ENCODE data around the gene MAPK11. TPM values are rescaled to one million over a fixed set of nuclear protein-coding genes. Genes with fewer than 3 reads are reported as not detected.

MAPK11 gene
- total and polyA plus RNA-seq, 2 donors (not counting 1 experiment from before 2014, with no cell fraction given), result 2.6 to 7.6 TPM

- peaks cover 37% of the 10 kb centered on the region for H3K79me2 ChIP-seq (ENCODE audit: control insufficient read depth, insufficient read depth, low read length)
- H3K9me3 ChIP-seq (ENCODE audit: control insufficient read depth, insufficient read depth, low read depth, low read length), result no peaks in the 10 kb centered on the region
- no peak overlapping the region for H3K4me3 ChIP-seq (replicated peaks in 1 of 4; ENCODE audit: control extremely low read depth in 1 of 4, insufficient read depth in 1 of 4, low read depth in 3 of 4, low read length in 4 of 4)
- H3K9ac ChIP-seq (ENCODE audit: insufficient read depth, low read length), result no peak overlapping the region
- H4K20me1 ChIP-seq (ENCODE audit: control insufficient read depth, extremely low read depth, insufficient read depth, low read length), result no peaks in the 10 kb centered on the region
- H3K36me3 ChIP-seq (ENCODE audit: control insufficient read depth, insufficient read depth, low read length), result peaks cover 13% of the 10 kb centered on the region
- no peak overlapping the region for H3K4me2 ChIP-seq (ENCODE audit: extremely low read depth, insufficient read depth, low read length)
- TF ChIP-seq EZH2 (IDR thresholded peaks at IDR 0.05; ENCODE audit: low read length, missing control alignments) (no peak), CTCF (conservative IDR thresholded peaks at IDR 0.05 in 1 of 2, IDR thresholded peaks at IDR 0.05 in 1 of 2; ENCODE audit: low read depth in 1 of 2, low read length in 2 of 2) (peak; percentile 22 to 38)
- H3K27me3 ChIP-seq (ENCODE audit: control insufficient read depth, insufficient read depth, low read length), result no peaks in the 10 kb centered on the region
- no peak overlapping the region for H2AFZ ChIP-seq (ENCODE audit: low read length)
- DNase-seq (ENCODE audit: low read depth in 2 of 2), result no peak
- peaks cover 3% of the 10 kb centered on the region for H3K4me1 ChIP-seq (ENCODE audit: control insufficient read depth, extremely low read depth, insufficient read depth, low read length)
- H3K27ac ChIP-seq (ENCODE audit: insufficient read depth, low read length), result no peak overlapping the region
These were observed 33.3 kb downstream of the MAPK11 start for GRCh38 chr22:50236731-50237409.

GRCh38 chr22:50233223-50233622 lies 37.0 kb downstream of the MAPK11 start:
- H4K20me1 ChIP-seq (ENCODE audit: control insufficient read depth, extremely low read depth, insufficient read depth, low read length), result no peaks in the 10 kb centered on the region
- TF ChIP-seq CTCF (conservative IDR thresholded peaks at IDR 0.05 in 1 of 2, IDR thresholded peaks at IDR 0.05 in 1 of 2; ENCODE audit: low read depth in 1 of 2, low read length in 2 of 2), result no peak
- no peak for TF ChIP-seq EZH2 (IDR thresholded peaks at IDR 0.05; ENCODE audit: low read length, missing control alignments)
- peaks cover 5% of the 10 kb centered on the region for H3K36me3 ChIP-seq (ENCODE audit: control insufficient read depth, insufficient read depth, low read length)
- H3K9me3 ChIP-seq (ENCODE audit: control insufficient read depth, insufficient read depth, low read depth, low read length), result no peaks in the 10 kb centered on the region
- H2AFZ ChIP-seq (ENCODE audit: low read length), result no peak overlapping the region
- H3K4me2 ChIP-seq (ENCODE audit: extremely low read depth, insufficient read depth, low read length), result no peak overlapping the region
- DNase-seq (ENCODE audit: low read depth in 2 of 2), result no peak
- H3K9ac ChIP-seq (ENCODE audit: insufficient read depth, low read length), result no peak overlapping the region
- H3K27me3 ChIP-seq (ENCODE audit: control insufficient read depth, insufficient read depth, low read length), result no peaks in the 10 kb centered on the region
- no peak overlapping the region for H3K27ac ChIP-seq (ENCODE audit: insufficient read depth, low read length)
- H3K4me1 ChIP-seq (ENCODE audit: control insufficient read depth, extremely low read depth, insufficient read depth, low read length), result no peaks in the 10 kb centered on the region
- H3K4me3 ChIP-seq (replicated peaks in 1 of 4; ENCODE audit: control extremely low read depth in 1 of 4, insufficient read depth in 1 of 4, low read depth in 3 of 4, low read length in 4 of 4), result no peak overlapping the region
- H3K79me2 ChIP-seq (ENCODE audit: control insufficient read depth, insufficient read depth, low read length), result peaks cover 18% of the 10 kb centered on the region

GRCh38 chr22:50232481-50233151 lies 37.6 kb downstream of the MAPK11 start:
- TF ChIP-seq CTCF (conservative IDR thresholded peaks at IDR 0.05 in 1 of 2, IDR thresholded peaks at IDR 0.05 in 1 of 2; ENCODE audit: low read depth in 1 of 2, low read length in 2 of 2) (no peak), EZH2 (IDR thresholded peaks at IDR 0.05; ENCODE audit: low read length, missing control alignments) (no peak)
- H3K36me3 ChIP-seq (ENCODE audit: control insufficient read depth, insufficient read depth, low read length), result peaks cover 5% of the 10 kb centered on the region
- no peak overlapping the region for H2AFZ ChIP-seq (ENCODE audit: low read length)
- no peak for DNase-seq (ENCODE audit: low read depth in 2 of 2)
- H3K4me2 ChIP-seq (ENCODE audit: extremely low read depth, insufficient read depth, low read length), result no peak overlapping the region
- no peaks in the 10 kb centered on the region for H4K20me1 ChIP-seq (ENCODE audit: control insufficient read depth, extremely low read depth, insufficient read depth, low read length)
- H3K27ac ChIP-seq (ENCODE audit: insufficient read depth, low read length), result no peak overlapping the region
- H3K9me3 ChIP-seq (ENCODE audit: control insufficient read depth, insufficient read depth, low read depth, low read length), result no peaks in the 10 kb centered on the region
- no peaks in the 10 kb centered on the region for H3K27me3 ChIP-seq (ENCODE audit: control insufficient read depth, insufficient read depth, low read length)
- H3K79me2 ChIP-seq (ENCODE audit: control insufficient read depth, insufficient read depth, low read length), result peaks cover 18% of the 10 kb centered on the region
- no peaks in the 10 kb centered on the region for H3K4me1 ChIP-seq (ENCODE audit: control insufficient read depth, extremely low read depth, insufficient read depth, low read length)
- no peak overlapping the region for H3K4me3 ChIP-seq (replicated peaks in 1 of 4; ENCODE audit: control extremely low read depth in 1 of 4, insufficient read depth in 1 of 4, low read depth in 3 of 4, low read length in 4 of 4)
- H3K9ac ChIP-seq (ENCODE audit: insufficient read depth, low read length), result no peak overlapping the region

Measured in fibroblast of lung (primary cell).